HG02870 (cell line): ENCODE results near the gene MATN3.

Experiments
- ATAC-seq: cut with Tn5 transposase; IDR thresholded peaks from one replicate; pipeline ENCODE4 v1.9.1; 2021; ENCODE audit warnings: mild to moderate bottlenecking, moderate library complexity; ENCODE audit not compliant: unreplicated experiment

Gene MATN3

GRCh38 chr2:20037660-20038059 lies 25.2 kb upstream of the MATN3 start:
- ATAC-seq = no peak

DNA sequence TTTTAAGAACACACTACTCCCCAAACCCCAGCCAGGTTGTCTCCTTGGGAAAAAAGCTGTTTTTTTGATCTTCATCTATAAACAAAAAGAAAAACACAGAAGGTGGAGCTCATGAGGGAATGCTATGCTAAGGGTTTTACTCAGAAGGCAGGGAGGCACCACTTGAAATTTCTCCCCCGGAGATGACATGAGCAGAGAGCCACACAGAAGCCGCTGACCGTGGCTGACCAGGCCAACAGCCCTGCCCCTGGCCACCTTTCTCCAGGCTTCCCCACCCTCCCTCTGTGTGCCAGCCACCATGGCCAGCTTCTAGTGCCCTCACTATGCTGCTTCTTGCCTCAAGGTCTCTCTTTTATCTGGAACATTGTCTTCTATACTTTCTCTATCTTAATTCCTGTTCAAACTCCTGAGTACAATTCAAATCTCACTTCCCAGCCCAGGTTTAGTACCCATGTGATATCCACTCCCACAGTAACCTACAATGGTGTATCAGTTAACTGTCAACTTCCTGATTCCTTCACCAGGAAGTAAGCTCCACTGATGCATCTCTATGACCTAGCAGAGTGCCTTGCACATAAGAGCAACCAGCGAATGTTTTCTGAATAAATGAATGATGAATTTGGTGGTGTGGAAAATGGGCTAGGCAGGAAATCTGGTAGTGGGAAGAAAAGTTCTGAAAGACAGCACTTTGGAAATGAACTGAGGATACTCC lies 23.6 kb upstream of the MATN3 start:
- ATAC-seq = no peak

DNA sequence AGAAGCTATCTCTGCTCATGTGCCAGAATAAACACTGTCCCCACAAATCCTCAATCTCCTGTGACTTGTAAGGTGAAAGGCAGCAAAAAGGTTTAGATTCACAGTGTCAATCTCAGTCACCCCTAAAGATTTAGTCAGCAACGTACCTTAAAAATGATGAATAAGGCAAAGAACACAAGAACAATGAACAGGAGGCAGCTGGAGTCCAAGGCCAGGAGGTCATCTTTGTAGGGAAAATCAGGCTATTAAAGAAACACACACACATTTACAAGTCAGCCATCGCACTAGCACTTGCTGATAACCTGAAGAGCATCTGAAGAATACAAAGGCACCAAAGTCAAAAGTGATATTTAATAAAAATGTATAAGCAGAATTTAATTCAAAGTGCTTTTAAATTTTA lies 22.4 kb upstream of the MATN3 start:
- no peak for ATAC-seq

- ATAC-seq = no peak
Measured at GRCh38 chr2:20034218-20034617, 21.8 kb upstream of the MATN3 start.

DNA sequence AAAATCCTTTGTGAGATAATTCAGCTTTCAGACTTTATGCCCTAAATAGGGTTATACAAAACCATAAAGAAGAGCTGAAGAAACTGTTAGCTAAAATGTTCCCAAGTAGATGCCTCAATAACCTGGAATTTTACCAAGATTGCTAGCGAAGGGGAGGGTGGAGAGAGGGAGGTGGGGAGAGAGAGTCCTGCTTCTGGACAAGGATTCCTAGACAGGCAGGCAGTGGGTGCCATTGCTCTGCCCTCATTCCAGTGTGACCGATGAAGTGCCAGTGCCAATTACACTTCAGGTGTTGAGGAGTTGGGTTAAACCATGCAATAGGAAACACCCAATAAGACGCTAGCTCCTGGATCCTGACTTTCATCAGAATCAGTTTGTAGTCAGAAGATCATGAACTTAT lies 20.9 kb upstream of the MATN3 start:
- no peak for ATAC-seq

DNA sequence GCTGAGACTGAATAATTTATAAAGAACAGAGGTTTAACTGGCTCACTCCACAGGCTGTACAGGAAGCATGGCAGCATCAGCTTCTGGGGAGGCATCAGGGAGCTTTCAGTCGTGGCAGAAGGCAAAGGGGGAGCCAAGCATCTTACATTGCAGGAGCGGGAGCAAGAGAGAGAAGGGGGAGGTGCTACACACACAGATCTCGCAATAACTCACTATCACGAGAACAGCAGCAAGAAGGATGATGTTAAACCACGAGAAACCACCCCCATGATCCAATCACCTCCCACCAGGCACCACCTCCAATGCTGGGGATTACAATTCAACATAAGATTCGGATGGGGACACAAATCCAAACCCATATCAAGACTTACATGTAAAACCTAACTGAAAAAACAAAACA lies 17.8 kb upstream of the MATN3 start:
- no peak for ATAC-seq

GRCh38 chr2:20027705-20028434 lies 15.4 kb upstream of the MATN3 start:
- ATAC-seq = no peak

- no peak for ATAC-seq
Measured at GRCh38 chr2:20027260-20027677, 14.8 kb upstream of the MATN3 start.

DNA sequence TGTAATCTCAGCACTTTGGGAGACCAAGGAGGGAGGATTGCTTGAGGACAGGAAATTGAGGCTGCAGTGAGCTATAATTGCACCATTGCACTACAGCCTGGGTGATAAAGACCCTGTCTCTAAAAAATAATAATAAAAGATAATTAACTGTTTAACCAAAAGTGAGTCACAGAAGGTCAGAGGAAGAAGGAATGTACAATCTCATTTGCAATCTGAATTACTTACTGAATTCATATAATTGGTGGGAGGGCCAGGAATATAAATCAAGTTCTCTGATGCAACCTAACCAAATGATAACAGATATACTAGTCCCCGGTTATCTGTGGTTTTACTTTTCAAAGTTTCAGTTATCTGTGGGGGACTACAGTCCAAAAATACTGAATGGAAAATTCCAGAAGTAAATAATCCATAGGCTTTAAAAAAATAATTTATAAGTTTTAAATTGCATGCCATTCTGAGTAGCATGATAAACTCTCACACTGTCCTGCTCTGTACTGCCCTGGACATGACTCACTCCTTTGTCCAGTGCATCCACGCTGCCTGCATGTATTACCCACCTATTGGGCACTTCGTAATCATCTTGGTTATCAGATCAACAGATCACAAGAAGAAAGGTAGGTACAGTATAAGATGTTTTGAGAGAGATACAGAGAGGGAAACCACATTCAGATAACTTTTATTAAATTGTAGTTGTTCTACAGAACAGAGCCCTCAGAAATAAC lies 12.8 kb upstream of the MATN3 start:
- no peak for ATAC-seq

- ATAC-seq = no peak
Measured at GRCh38 chr2:20023688-20024087, 11.2 kb upstream of the MATN3 start.

DNA sequence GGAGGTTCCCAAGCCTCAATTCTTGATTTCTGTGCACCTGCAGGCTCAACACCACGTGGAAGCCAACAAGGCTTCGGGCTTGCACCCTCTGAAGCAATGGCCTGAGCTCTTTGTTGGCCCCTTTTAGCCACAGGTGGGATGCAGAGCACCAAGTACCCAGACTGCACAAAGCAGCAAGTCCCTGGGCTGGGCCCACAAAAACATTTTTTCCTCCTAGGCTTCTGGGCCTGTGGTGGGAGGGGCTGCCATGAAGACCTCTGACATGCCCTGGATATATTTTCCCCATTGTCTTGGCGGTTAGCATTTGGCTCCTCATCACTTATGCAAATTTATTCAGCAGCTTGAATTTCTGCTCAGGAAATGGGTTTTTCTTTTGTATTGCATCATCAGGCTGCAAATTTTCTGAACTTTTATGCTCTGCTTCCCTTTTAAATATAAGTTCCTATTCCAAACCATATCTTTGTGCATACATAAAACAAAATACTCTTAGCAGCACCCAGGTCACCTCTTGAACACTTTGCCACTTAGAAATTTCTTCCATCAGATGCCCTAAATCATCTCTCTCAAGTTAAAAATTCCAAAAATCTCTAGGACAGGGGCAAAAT lies 9.0 kb upstream of the MATN3 start:
- ATAC-seq = no peak

- no peak for ATAC-seq
Measured at GRCh38 chr2:20019747-20020146, 7.3 kb upstream of the MATN3 start.

- no peak for ATAC-seq
Measured at GRCh38 chr2:20018601-20019152, 6.2 kb upstream of the MATN3 start.

DNA sequence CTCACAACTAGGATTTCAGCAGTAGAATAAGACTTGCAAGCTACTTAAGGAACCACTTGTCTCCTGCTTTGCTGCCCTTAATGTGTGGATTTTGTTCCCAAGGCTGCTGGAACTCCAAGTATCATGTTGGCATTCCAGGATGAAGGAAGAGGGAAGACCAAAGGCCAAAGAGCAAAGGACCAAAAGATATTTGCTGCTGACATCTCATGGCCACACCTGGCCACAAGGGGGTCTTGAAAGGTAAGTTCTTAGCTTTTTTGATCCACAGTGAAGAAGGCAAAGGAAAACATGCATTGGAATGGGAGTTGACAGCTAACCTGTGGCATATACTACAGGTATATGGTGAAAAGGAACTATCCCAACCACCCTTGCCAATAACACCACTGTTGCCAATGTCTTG lies 3.9 kb upstream of the MATN3 start:
- ATAC-seq = no peak

DNA sequence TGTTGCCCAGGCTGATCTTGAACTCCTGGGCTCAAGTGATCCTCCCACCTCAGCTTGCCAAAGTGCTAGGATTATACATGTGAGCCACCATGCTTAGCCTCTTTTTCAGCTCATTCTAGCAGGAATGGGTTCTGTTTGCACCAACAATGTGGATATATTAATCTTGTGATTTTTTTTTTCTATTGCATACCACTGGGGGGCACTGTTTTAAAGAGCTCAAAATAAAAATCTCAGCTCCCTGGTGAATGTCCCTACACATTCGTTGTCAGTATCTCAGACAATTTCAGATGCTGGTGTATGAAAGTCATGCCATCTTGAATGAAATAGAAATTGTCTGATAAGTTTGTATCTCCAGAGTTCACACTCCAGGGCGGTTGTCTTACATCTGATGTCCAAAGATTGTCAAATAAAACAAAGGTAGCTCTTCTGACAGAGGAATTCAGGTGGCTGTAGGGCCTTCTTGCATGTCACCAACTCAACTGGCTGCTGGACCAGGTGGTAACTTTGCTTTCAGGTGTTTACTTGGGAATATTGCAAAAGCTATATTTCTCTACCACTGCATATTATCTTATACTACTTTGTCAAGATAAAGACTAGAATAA lies 3.1 kb upstream of the MATN3 start:
- ATAC-seq = no peak

GRCh38 chr2:20013126-20013849 lies 820 bp upstream of the MATN3 start:
- no peak for ATAC-seq

DNA sequence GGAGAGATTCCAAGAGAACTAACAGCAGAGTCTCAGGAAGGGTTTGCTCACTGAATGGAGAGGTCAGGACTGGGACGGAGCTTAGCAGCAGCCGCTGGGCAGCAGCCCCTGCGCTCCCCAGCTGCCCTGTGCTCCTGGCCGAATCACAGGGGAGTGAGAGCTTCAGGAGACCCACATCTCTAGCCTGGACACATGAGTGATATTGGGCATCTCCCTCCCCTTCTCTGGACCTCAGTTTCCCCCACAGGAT lies 511 bp downstream of the MATN3 start:
- ATAC-seq = no peak

DNA sequence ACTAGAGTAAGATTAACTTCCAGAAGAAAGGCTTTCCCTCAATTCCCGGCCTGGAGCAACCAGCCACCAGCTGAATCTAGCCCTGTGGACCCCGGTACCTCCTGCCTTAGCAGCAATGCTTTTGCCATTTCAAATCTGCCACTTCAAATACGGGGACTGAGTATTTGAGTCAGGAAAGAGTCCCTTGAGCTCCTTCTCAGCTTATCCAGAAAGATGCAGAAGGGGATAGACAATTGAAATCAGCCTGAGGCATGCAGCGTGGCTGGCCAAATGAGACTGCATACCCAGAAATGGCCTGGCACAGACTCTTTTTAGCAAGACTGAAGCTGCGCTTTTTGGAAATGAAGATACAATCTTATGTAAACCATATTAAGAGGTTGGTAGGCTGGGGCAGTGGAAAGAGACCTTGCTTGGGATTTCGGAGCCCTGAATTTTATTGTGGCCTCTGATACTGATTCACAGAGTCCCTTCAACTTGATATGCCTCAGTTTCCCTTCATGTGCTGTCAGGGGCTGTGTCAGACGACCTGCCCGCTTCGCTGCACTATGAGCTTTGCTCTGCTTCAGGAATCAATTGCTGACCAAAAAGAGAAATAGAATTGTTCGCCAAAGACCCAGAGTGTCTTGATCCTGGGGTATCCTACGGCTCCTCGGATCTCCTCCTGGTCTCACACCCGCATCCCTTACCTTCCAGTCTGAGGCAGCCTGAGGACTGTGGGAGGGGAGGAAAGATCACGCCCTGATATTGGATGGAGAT lies 1.0 kb downstream of the MATN3 start:
- no peak for ATAC-seq

DNA sequence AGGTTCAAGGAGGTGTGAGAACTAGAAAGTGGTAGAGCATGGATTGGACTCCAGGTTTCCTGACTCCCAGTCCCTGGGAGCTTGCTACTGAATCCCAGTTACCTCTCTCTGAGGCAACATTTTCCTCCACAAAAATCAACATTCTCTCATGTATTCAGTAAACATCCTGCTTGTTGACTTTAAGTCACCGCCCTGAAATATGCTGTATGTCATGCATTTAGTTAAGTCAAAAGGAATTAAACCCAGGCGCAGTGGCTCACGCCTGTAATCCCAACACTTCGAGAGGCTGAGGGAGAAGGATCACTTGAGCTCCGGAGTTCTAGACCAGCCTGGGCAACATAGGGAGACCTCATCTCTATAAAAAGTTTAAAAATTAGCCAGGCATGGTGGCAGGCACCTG lies 3.8 kb downstream of the MATN3 start:
- no peak for ATAC-seq
